GM19351 (cell line): ENCODE data around the gene MAB21L1.

ENCODE experiments used
- ATAC-seq: cut with Tn5 transposase; IDR thresholded peaks from one replicate; pipeline ENCODE4 v1.9.1; 2021; ENCODE audit warnings: mild to moderate bottlenecking, moderate library complexity; ENCODE audit not compliant: unreplicated experiment

The MAB21L1 gene

DNA sequence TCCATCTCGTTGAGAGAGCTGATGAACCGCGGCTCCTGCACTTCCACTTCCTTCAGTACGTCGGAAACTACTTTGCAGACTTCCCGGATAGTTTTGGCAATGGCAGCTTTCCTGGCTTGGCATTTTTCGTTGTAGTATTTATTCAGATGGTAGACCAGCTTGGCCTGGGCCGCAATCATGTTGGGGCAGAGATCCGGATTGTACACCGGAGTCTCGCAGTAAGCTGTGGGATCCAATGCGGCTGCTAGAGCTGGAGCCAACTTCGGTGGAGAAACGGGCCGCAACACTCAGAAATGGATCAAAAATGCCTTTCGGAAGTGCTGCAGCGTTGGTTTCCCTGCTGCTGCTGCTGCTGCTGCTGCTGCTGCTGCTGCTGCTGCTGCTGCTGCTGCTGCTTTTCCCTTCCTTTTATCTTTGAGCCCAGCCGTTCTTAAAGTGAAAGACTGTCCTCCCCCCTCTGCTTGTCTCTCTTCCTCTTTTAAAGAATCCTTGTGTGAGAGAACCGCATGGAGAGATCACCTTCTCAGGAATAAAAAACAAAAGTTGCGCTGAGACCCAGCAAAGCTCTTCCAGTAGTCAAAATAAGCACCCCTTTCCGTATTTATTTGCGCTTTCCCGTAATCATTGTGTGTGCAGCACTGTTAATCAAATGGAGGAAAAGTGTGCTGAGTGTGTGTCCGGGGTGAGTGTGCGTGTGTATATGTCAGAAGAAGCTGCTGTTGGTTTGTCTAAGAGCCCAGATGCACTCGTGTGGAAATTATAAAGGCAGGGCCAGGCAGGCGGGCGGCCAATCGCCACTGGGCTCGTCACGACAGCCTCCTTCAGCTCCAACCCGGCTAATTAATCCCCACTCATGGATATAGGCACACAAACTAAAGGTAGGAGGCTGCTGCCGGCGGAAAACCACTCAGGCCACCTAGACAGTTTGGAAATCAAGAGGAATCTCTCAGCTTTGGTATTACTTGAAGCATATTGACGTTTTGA lies at the start of gene MAB21L1:
MAB21L1 (minus strand) TSS at position 730 of the 984 bp plus-strand sequence; CDS start at position 179, 551 bp downstream.
- no peak for ATAC-seq

DNA sequence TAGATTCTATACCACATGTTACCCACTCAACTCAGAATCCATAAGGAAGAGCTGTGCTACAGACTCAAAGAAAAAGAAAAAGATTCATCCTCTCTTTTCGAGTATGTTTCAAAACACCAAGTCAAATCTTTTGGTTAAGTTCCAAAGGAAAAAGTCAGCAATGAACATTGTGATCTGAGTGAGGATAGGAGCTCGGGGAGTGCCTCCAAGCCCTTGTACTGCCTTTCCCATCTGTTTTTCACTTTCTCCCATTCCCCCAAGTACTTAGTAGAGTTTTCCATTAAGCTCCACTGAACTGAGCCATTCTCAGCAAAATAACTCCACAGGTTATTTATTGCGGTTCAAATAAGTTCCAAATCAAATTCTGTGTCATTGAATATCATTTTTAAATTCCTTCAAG lies 47.7 kb upstream of the MAB21L1 start:
- no peak for ATAC-seq

DNA sequence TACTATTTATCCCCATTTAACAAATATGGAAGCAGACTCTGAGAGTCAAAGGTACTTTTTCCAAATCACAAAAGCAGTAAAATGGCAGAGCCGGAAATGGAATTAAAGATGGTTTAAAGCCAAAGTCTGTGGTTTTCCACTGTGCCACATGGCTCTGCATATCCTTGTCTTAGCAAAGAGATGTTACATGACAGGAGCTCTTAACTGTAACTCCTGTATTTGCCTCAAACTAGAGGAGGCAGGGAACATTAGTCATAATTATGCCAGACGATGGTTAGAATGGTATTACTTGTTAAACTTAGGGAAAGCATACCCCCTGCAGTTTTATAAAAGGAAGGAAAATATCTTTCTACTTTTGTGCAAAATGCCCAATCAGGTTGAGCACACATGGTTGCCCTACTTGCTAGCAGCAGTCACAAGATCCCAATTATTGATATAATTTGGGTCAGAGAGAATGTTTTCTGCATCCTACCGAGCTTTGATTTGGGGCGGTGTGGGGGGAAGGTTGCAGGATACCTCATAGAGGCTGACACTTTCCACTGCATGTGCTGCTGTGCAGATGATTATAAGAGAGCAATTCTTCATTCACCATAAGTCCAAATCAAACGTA lies 42.0 kb upstream of the MAB21L1 start:
- no peak for ATAC-seq

DNA sequence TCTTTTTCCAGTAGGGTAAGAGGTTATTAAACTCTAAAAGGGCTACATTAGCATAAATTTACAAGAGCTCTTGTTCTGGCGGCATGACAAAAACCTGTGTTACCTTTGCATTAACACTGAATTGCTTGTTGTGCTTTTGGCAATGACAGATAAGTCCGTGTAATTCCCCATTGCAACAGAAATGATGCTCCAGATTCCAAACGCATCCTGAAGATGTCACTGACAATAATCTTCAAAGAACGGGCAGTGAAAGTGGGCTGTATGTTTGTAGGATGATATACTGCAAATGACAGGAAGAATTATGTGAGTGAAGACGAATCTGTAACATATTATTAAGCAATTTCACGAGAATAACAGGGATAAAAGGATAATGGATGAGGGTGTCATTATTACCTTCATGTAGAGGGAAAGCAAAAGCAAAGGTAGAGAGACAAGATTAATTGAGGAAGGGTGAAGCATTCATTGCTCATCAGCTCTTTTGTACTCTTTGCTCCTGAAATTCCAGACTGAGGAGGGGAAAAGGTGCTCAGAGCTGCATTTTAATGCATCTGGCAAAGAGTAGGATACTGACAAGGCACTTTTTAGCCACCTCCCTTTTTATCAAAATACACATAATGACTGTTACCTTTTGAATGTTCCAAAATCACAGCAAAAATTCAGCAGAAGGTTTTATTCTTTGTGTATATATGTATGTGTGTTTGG lies 38.5 kb upstream of the MAB21L1 start:
- ATAC-seq, result no peak

DNA sequence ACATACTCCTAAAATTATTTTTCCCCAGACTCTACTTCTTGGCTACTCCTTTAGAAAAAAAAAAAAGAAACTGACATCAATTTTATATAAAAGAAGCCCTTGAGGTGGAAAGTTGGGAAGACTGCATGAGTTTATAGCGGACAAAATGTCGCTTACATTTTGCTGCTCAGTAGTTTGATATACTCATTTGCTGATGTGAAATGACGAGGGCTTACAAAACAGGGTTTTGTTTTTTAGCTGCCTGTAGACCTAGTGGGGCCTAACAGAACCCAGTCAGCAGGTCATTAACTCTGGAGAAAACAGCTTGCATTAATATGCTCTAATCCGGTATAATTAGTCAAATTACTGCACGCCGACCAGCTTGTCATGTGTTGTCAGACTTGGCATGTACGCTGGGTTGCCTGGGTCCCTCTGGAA lies 37.6 kb upstream of the MAB21L1 start:
- ATAC-seq, result no peak

DNA sequence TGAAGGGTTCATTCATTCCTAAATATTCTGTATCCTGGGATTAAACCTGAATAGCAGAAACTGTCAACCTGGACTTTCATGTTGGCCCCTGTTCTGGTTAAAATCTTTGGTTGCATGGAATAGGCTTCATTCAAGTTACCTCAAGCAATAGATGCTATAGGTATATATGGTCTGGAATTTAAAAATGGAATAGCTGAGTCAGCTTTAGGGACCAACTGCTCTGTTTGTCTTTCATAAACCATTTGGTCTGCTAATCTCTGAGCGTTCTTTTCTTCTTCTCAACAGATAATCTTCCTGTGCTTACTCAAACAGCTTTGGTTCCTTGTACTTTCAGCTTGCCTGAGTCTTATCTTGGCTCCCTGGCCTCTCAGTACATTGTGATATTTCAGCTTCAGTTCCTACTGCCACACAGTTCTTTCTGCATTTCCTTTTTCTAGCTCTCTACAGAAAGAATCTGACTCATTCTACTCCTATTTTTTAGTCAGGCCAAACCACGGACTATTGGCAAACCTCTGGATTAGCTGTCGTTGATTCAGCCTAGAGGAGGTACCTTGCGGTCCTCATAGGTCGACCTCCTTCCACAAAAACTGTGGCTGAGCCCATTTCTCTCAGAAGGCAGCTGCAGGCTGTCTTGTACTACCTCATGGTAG lies 35.9 kb upstream of the MAB21L1 start:
- no peak for ATAC-seq

DNA sequence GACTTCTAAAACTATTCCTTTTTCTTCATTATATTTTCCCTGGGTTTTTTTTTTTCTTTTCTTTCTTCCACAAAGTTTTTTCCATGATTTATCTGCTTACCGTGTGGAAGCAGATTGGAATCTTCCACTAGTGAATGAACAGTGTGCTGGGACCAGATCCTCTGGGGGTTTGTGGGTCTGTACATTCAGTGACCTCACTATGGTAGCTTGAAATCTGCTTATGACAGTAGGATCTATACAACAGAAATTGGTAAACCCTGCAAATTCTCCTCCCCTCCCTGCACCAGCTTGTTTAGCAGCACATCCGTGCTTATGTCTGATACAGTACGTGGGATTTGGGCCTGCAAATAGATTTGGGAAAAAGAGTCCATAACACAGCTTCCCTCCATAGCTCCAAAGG lies 26.0 kb upstream of the MAB21L1 start:
- no peak for ATAC-seq

DNA sequence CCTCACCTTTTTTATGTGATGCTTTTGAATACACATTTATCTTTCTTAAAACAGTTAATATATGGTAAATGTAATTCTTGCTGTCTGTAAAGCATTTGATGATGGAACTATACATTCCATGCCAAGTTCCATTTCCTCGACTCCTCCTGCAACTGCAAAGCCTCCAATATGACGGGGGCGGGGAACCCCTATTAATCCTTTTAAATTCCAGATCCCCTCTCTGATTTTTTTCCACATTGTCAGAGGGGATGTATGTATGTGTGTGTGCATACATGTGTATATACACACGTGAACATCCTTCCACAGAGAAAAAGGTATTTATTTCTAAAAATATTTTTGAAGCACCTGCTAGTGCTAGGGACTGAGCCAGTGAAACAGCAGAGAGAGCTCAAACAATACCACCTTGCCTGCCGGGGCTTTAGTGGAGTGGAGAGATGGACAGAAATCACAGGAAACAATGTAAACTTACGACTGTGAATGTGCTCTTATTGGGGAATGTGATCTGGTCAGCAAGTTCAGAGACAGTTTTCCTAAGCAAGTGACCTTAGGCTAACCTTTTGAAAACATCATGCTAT lies 25.3 kb upstream of the MAB21L1 start:
- ATAC-seq, result no peak

DNA sequence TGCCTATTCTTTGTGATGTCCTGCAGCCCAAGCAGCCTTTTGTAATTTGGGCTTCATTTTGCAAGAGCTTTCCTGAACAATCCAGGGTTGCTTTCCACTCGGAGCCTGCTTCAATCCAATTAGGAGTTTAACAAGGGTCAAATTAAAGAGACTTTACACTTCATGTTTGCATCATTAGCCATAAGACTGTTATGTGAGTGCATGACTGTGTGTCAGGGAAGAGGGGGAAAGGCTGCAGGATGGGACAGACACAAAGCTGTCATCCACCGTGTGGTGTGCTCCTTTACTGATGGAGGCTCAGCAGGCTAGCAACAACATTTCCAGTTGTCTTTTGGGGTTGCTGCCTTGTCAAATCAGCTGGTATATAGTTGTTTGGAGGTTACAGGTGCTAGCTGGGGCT lies 23.7 kb upstream of the MAB21L1 start:
- no peak for ATAC-seq

DNA sequence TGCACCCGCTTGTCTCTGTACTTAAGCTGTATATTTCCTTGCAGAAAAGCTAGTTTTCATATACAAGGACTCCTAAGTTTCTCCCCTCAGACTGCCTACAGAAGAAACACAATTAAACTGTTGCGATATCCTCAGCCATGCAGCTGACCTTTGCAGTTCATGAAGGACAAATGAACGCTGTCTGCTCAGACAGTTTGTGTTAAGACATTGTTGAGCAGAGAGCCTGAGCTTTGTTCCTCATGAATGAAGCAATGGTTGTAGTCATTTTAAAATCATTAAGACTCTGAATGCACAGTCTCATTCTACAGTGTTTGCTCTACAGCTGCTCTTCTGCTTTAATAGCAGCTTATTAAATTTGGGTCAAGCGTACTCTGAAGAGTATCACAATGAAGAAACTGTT lies 23.2 kb upstream of the MAB21L1 start:
- ATAC-seq, result no peak

DNA sequence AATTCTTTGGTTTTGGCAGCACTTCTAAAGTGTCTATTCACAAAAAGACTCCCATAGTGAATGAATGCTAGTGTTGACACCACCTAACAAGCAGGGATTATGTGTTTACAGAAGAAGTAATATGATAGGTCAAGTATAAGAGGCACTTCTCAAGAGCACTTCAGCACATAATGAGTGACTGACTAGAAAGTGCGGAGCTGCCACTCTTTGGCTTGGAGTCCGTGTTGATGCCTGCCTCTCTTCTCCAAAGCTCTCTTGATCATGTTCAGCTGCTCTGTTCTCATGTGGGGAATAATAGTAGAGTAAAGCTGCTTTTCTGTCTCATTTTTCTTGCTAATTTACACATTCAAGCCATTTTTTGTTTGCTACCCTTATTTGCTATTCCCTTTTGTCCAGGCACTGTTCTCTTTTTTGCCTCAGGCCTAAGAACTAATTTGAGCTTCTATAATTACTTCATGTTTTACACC lies 22.7 kb upstream of the MAB21L1 start:
- ATAC-seq, result no peak

DNA sequence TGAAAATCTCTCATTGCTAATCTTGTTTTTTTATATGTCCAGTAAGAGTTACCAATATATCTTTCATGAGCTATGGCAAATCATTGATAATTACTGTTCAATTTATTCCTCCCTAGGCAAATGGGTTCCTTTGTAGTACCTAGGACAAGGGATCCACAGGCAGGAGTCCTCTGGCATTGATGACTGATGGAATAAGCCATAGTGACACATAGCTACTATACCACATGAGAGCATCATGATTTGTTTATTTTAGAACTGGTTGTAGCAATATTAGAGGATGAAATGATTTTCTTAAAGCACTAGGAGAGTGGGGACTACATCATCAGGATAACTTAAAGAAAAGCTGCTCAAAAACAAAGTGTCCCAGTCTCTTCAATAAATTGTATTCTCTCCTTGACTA lies 21.7 kb upstream of the MAB21L1 start:
- no peak for ATAC-seq

DNA sequence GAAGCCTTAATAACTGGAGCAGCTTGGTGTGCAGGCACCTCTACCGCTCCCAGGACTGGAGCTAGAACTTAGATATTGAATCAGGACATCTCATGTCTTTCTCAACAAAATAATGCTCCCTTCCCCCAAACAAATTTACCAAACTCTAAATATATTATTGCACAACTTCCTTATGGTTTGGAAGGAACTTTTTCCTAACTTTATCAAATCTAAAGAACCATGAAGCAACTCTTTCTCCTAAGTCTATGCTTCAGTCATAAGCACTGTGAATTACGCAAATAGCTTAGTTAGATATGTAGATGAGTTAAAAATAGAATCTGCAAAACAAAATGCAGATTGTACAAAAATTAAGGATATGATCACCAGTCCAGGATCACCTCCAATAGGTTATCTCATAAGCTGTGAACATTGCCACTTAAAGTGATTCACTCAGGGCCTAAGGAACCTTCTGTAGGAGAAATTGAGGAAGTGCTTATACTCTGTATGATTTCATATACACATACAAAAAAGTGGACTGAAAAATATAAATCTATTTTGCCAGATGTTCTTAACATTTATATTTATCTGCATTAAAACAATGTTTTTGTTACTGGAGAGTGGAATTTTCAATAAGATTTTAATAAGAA lies 20.4 kb upstream of the MAB21L1 start:
- no peak for ATAC-seq

DNA sequence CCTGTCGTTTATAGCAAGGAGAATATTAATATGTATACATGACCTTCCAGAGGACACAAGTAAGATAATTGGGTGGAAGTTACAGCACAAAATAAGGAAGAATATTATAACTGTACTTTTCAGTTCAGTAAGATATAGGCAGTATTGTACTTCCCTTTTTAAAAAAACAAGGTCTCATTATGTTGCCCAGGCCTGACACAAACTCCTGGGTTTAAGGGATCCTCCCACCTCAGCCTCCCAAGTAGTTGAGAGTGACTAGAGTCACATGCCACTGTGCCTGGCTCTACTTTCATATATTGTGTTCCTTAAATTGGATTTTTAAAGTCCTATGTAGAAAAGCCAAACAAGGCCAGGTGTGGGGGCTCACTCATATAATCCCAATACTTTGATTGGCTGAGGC lies 19.5 kb upstream of the MAB21L1 start:
- ATAC-seq, result no peak

DNA sequence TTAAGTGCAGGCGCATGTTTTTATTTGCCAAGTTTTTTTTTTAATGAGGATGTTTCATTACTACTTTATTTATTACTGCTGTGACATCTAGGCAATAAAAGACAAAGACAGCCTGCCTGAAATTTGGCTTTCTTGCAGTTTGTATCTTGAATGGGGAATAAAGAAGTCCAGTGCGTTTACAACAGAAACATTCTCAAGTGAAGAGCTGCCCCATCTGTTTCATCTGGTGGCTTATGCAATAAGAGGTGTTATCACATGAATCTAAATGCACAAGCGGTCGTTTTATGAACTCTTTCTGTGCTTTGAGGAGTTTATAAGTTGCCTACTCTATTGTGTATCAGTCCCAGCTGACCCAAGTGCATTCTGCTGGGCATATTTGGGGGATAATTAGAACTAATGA lies 12.6 kb upstream of the MAB21L1 start:
- ATAC-seq, result no peak

DNA sequence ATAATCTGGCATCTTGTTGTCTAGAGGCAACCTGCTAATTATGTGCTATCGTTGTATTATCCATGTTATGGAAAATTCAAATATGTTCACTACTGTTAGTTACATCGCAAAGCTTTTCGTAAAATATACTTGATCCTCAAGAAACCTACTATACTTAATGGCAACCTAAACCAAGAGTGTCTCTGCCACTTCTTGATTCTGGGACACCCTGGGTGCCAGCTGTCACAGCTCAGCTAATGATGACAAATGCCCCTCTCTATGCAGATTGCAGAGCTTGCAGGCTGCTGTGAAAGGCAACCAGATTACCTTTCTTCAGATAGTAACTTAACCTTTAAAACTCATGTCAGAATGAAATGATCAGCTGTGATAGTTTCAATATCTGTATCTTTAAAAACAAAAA lies 8.9 kb upstream of the MAB21L1 start:
- ATAC-seq, result no peak

DNA sequence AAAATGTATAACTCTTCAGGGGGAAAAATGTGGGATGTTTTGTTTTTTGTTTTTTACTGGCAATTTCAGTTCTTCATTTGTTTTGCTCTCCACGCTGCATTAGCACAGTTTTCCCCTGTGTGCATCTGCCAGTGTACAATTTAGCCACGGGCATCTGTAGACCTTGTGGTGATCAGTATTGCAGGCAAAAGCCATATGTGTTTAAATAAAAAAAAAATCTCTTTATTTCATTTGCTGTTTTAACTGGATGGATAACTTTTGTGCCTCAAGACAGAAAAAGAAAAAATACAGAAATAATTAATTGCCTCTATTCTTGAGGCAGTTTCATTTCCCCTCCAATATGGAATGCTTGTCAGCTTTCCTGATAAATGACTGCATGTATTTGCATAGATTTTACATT lies 7.9 kb upstream of the MAB21L1 start:
- ATAC-seq, result no peak

DNA sequence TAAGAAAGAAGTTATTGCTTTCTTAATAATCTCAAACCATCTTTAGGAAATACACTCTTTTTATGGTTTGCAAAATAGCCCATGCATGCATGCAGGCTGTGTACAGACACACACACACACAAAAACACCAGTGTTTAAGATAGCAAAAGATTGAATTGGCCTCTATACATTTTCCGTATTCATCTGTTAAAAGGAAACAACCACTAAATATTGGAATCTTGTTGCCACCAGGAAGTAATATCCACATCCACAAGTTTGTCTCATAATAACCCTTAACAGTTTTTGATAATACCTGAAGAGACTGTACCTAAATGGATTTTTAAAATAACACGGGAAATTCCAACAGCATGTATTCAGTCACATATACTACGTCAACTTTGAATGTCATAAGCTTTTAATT lies 7.3 kb upstream of the MAB21L1 start:
- ATAC-seq, result no peak

DNA sequence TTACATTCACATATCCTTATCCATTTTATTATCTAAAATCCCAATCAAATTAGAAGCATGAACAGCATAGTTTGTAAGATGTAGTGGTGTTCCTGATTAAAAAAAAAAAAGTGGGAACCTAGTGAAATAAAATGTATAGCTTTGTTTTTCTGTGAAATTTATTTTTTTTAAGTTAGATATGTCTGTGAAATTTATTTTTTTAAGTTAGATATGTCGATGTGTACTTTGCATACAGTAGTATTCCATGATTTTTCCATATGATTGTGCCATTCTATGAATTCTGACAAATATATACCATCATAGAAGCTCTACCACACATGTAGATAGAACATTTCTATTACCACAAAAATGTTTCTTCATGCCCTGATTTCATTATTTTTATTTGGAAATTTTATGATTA lies 6.0 kb upstream of the MAB21L1 start:
- ATAC-seq, result no peak

DNA sequence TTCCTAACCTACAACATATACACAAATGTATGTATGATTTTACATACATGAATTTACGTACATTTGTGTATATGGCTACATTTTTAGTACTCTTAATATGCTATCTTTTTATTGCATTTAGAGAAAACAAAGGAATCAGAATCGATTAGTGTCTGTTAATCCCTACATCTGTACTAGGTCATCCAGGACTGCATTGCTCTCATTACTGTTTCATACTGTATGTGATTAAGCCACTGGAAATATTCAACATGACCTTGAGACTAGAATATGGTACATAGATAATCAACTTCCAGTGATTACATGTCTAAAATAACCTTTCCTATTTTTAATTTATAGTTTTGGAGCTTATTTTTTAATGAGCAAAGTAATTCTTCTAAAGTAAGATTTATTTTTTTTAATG lies 5.3 kb upstream of the MAB21L1 start:
- no peak for ATAC-seq
